Suprapubic skin (tissue), 3 donors: ENCODE results near the gene CCDC197.

Experiments
- POLR2AphosphoS5 ChIP-seq, 3 donors: sonication (generic); formaldehyde crosslinking; IDR thresholded peaks; one replicate each; pipeline ENCODE4 v1.6.1; 2017; ENCODE audit warnings: antibody characterized with exemption in 3 of 3
- TF ChIP-seq, protein P1 (sequence below), 2 donors: fragments of 200-600 bp in 1 of 2; fragments of 450-650 bp in 1 of 2; sonication (generic) in 1 of 2; IDR thresholded peaks; one replicate each; pipeline ENCODE4 v1.5.1; 2016 to 2019; ENCODE audit warnings: antibody characterized with exemption in 2 of 2, mild to moderate bottlenecking in 1 of 2, moderate library complexity in 1 of 2

GRCh38 chr14:93981316-93982229 lies 15.5 kb upstream of the CCDC197 start:
- TF ChIP-seq, protein P1, sequence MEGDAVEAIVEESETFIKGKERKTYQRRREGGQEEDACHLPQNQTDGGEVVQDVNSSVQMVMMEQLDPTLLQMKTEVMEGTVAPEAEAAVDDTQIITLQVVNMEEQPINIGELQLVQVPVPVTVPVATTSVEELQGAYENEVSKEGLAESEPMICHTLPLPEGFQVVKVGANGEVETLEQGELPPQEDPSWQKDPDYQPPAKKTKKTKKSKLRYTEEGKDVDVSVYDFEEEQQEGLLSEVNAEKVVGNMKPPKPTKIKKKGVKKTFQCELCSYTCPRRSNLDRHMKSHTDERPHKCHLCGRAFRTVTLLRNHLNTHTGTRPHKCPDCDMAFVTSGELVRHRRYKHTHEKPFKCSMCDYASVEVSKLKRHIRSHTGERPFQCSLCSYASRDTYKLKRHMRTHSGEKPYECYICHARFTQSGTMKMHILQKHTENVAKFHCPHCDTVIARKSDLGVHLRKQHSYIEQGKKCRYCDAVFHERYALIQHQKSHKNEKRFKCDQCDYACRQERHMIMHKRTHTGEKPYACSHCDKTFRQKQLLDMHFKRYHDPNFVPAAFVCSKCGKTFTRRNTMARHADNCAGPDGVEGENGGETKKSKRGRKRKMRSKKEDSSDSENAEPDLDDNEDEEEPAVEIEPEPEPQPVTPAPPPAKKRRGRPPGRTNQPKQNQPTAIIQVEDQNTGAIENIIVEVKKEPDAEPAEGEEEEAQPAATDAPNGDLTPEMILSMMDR (IDR thresholded peaks at IDR 0.05), result no peak
- no peak for TF ChIP-seq POLR2AphosphoS5 (IDR thresholded peaks at IDR 0.05)
